Liver (tissue), 9 donors: ENCODE results near the gene FRMD4A. TPM values are rescaled to one million over a fixed set of nuclear protein-coding genes. Genes with fewer than 3 reads are reported as not detected.

Source experiments
- DNase-seq: peaks from one replicate; pipeline ENCODE4 v3.0.0-alpha.2; 2017; ENCODE audit warnings: low spot score
- H3K27ac ChIP-seq, 2 donors: one replicate each; pipeline ENCODE4 v1.7.0; 2013; ENCODE audit warnings: inconsistent platforms in 2 of 2, low read length in 2 of 2, control low read depth in 1 of 2, low read depth in 1 of 2, mild to moderate bottlenecking in 1 of 2
- H3K27me3 ChIP-seq, 4 donors: one replicate each; pipeline versions ENCODE4 v1.6.1 to v1.7.0; 2013; ENCODE audit warnings: low read length in 3 of 4, inconsistent platforms in 1 of 4, mild to moderate bottlenecking in 1 of 4, moderate library complexity in 1 of 4; ENCODE audit not compliant: control insufficient read depth in 4 of 4, insufficient read depth in 4 of 4
- H3K36me3 ChIP-seq, 4 donors: one replicate each; pipeline versions ENCODE4 v1.6.1 to v1.7.0; 2013; ENCODE audit warnings: low read length in 3 of 4, mild to moderate bottlenecking in 3 of 4, low read depth in 1 of 4, moderate library complexity in 1 of 4; ENCODE audit not compliant: control insufficient read depth in 4 of 4, insufficient read depth in 3 of 4
- H3K4me1 ChIP-seq, 4 donors: one replicate each; pipeline versions ENCODE4 v1.6.1 to v1.7.0; 2013; ENCODE audit warnings: low read length in 3 of 4, mild to moderate bottlenecking in 3 of 4, moderate library complexity in 1 of 4; ENCODE audit not compliant: control insufficient read depth in 4 of 4, insufficient read depth in 4 of 4
- H3K4me3 ChIP-seq, 3 donors: one replicate each; pipeline versions ENCODE4 v1.6.1 to v1.7.0; 2013; ENCODE audit warnings: low read length in 3 of 3, control low read depth in 1 of 3, low read depth in 1 of 3, mild to moderate bottlenecking in 1 of 3
- H3K9ac ChIP-seq, 2 donors: one replicate each; pipeline ENCODE4 v1.7.0; 2013; ENCODE audit warnings: low read length in 2 of 2, mild to moderate bottlenecking in 2 of 2, moderate library complexity in 2 of 2, control low read depth in 1 of 2, low read depth in 1 of 2
- H3K9me3 ChIP-seq, 4 donors: one replicate each; pipeline versions ENCODE4 v1.6.1 to v1.7.0; 2013; ENCODE audit warnings: low read length in 3 of 4; ENCODE audit not compliant: control insufficient read depth in 4 of 4
- EGR1 ChIP-seq, 2 donors: IDR thresholded peaks; 2 replicates each; pipeline ENCODE4 v1.6.1; 2016 to 2018; ENCODE audit warnings: antibody characterized with exemption in 2 of 2, low read depth in 2 of 2
- FOXA1 ChIP-seq: IDR thresholded peaks from 2 replicates; pipeline ENCODE4 v1.6.1; 2016; ENCODE audit warnings: antibody characterized with exemption
- FOXA2 ChIP-seq: IDR thresholded peaks from 2 replicates; pipeline ENCODE4 v1.6.1; 2016; ENCODE audit warnings: antibody characterized with exemption
- GABPA ChIP-seq, 2 donors: IDR thresholded peaks in 1 of 2; conservative IDR thresholded peaks in 1 of 2; 2 replicates each; pipeline ENCODE4 v1.6.1; 2016; ENCODE audit warnings: antibody characterized with exemption in 2 of 2, mild to moderate bottlenecking in 1 of 2, moderate library complexity in 1 of 2
- HNF4A ChIP-seq, 2 donors: conservative IDR thresholded peaks; 2 replicates each; pipeline ENCODE4 v1.6.1; 2016; ENCODE audit warnings: antibody characterized with exemption in 2 of 2, mild to moderate bottlenecking in 2 of 2
- HNF4G ChIP-seq: IDR thresholded peaks from 2 replicates; pipeline ENCODE4 v1.6.1; 2016; ENCODE audit warnings: antibody characterized with exemption
- JUND ChIP-seq, 2 donors: IDR thresholded peaks; 2 replicates each; pipeline ENCODE4 v1.6.1; 2016; ENCODE audit warnings: antibody characterized with exemption in 2 of 2
- NR2F2 ChIP-seq: IDR thresholded peaks from 2 replicates; pipeline ENCODE4 v1.6.1; 2016; ENCODE audit warnings: antibody characterized with exemption
- RAD21 ChIP-seq, 2 donors: IDR thresholded peaks; 2 replicates each; pipeline ENCODE4 v1.6.1; 2016; ENCODE audit warnings: antibody characterized with exemption in 2 of 2, mild to moderate bottlenecking in 2 of 2
- RXRA ChIP-seq, 2 donors: IDR thresholded peaks; 2 replicates each; pipeline ENCODE4 v1.6.1; 2017 to 2018; ENCODE audit warnings: antibody characterized with exemption in 2 of 2, mild to moderate bottlenecking in 1 of 2
- SP1 ChIP-seq: IDR thresholded peaks from 2 replicates; pipeline ENCODE4 v1.6.1; 2018; ENCODE audit warnings: antibody characterized with exemption, mild to moderate bottlenecking
- YY1 ChIP-seq: IDR thresholded peaks from 2 replicates; pipeline ENCODE4 v1.6.1; 2016; ENCODE audit warnings: antibody characterized with exemption, mild to moderate bottlenecking
- WGBS: extraction: QIAGEN DNeasy Blood & Tissue Kit; methylation state at CpG from one replicate; pipeline ENCODE4 v1.1.7; 2013; 5-methylcytosine and 5-hydroxymethylcytosine counted together
- polyA plus RNA-seq, 2 donors: library from polyadenylated mRNA; stranded (reverse) in 1 of 2; unstranded in 1 of 2; fragments of 200-250 nt in 1 of 2; fragments of >200 nt in 1 of 2; fragmentation: Nextera tagmentation in 1 of 2; extraction: Ambion mirVana in 1 of 2; gene quantifications; one replicate each; pipeline versions ENCODE4 v1.2.1 to v1.2.3, GENCODE V29; 2013 to 2015
- total RNA-seq, 2 donors: library from RNA; depleted of rRNA; stranded (reverse); fragments of >200 nt; gene quantifications; one replicate each; pipeline ENCODE4 v1.2.3, GENCODE V29; 2014
- TF ChIP-seq, protein P1 (sequence below): IDR thresholded peaks from 2 replicates; pipeline ENCODE4 v1.6.1; 2016; ENCODE audit warnings: antibody characterized with exemption
- TF ChIP-seq, protein P2 (sequence below): IDR thresholded peaks from 2 replicates; pipeline ENCODE4 v1.6.1; 2016; ENCODE audit warnings: antibody characterized with exemption
- TF ChIP-seq, protein P3 (sequence below): fragments of 150-350 bp; IDR thresholded peaks from 2 replicates; pipeline ENCODE4 v1.5.1; 2017; ENCODE audit warnings: improper control_type of control experiment, low read depth, low read length; ENCODE audit not compliant: missing input control
- TF ChIP-seq, protein P4 (sequence below): IDR thresholded peaks from 2 replicates; pipeline ENCODE4 v1.6.1; 2016; ENCODE audit warnings: antibody characterized with exemption
- donor health status: healthy.
- donor health status: healthy.
- donor health status: healthy.
- donor health status: healthy.
- donor health status: healthy.

FRMD4A gene
- total and polyA plus RNA-seq, 4 donors = 8.2 to 34.3 (median 13.1) TPM

DNA sequence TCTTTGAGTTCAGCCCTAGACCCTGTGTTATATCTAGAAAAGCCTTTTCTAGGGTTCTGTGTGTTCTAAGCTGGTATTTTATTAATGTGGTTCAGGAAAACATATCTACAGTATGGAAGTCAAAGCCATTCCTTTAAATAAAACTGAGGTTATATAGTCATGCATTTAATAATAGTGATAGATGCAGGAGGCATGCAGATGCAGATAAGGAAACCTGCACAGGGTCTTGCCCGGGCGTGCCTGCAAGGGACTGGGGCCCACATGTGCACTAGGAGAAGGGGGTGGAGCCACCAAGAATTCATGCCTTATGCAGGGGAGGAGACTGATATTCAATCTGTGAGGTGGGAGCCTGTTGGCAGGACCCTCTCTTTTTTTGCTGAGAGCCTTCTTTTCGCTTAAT, 572.4 kb downstream of the FRMD4A start:
- no peaks in the 10 kb centered on the region for H3K27me3 ChIP-seq
- no peak overlapping the region for H3K4me3 ChIP-seq
- TF ChIP-seq SP1 = no peak
- no peak for TF ChIP-seq JUND (IDR thresholded peaks at IDR 0.05)
- TF ChIP-seq RXRA (IDR thresholded peaks at IDR 0.05) = no peak
- no peak for TF ChIP-seq YY1
- TF ChIP-seq, protein P1, sequence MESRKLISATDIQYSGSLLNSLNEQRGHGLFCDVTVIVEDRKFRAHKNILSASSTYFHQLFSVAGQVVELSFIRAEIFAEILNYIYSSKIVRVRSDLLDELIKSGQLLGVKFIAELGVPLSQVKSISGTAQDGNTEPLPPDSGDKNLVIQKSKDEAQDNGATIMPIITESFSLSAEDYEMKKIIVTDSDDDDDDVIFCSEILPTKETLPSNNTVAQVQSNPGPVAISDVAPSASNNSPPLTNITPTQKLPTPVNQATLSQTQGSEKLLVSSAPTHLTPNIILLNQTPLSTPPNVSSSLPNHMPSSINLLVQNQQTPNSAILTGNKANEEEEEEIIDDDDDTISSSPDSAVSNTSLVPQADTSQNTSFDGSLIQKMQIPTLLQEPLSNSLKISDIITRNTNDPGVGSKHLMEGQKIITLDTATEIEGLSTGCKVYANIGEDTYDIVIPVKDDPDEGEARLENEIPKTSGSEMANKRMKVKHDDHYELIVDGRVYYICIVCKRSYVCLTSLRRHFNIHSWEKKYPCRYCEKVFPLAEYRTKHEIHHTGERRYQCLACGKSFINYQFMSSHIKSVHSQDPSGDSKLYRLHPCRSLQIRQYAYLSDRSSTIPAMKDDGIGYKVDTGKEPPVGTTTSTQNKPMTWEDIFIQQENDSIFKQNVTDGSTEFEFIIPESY = no peak
- TF ChIP-seq, protein P2, sequence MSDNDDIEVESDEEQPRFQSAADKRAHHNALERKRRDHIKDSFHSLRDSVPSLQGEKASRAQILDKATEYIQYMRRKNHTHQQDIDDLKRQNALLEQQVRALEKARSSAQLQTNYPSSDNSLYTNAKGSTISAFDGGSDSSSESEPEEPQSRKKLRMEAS = no peak
- TF ChIP-seq RAD21 (IDR thresholded peaks at IDR 0.05) = no peak
- TF ChIP-seq EGR1 (IDR thresholded peaks at IDR 0.05; ENCODE audit: low read depth in 2 of 2) = no peak
- no peak for TF ChIP-seq FOXA2
- no peak for TF ChIP-seq HNF4G
- no peak for TF ChIP-seq GABPA (IDR thresholded peaks at IDR 0.05 in 1 of 2, conservative IDR thresholded peaks at IDR 0.05 in 1 of 2)
- TF ChIP-seq FOXA1 = no peak
- peaks cover 0 to 2% (median under 1%) of the 10 kb centered on the region in 4 donors for H3K4me1 ChIP-seq
- no peak overlapping the region for H3K27ac ChIP-seq
- no peak overlapping the region for H3K9ac ChIP-seq
- WGBS = 88% methylated on average over 3 of the region's 3 CpGs
- DNase-seq = no peak
- H3K36me3 ChIP-seq = no peaks in the 10 kb centered on the region
- H3K9me3 ChIP-seq = no peaks in the 10 kb centered on the region

DNA sequence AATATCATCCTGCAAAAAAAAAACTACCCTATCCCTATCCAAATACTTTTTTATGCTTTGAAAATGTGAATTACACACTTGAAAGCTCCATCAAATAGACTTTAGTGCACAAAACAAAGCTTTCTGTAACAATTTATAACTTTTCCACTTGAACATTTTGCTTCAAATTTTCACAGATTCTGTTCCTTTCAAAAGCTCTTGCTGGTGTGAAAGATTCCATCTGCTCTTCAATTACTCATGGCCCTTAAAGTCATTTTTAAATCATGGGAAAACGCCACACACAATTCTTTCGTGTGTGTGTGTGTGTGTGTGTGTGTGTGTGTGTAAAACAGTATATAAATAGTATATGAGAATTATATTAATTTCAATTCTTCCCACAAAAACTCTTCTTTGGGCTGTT, 576.4 kb downstream of the FRMD4A start:
- 93% methylated on average over 2 of the region's 2 CpGs for WGBS
- no peak for DNase-seq
- H3K27ac ChIP-seq = no peak overlapping the region

More for the DNA sequence above, 576.4 kb downstream of the FRMD4A start:
- Histone ChIP-seq H3K4me3 (no peak overlapping the region), H3K4me1 (peaks cover 0 to 16% (median 9%) of the 10 kb centered on the region in 4 donors), H3K9me3 (no peaks in the 10 kb centered on the region), H3K27me3 (no peaks in the 10 kb centered on the region), H3K36me3 (peaks cover 0 to 2% (median 0%) of the 10 kb centered on the region in 4 donors), H3K9ac (no peak overlapping the region)
- TF ChIP-seq RAD21 (IDR thresholded peaks at IDR 0.05) = no peak
- TF ChIP-seq, protein P2 = no peak
- no peak for TF ChIP-seq RXRA (IDR thresholded peaks at IDR 0.05)
- no peak for TF ChIP-seq NR2F2
- no peak for TF ChIP-seq JUND (IDR thresholded peaks at IDR 0.05)
- TF ChIP-seq HNF4G = no peak
- TF ChIP-seq EGR1 (IDR thresholded peaks at IDR 0.05; ENCODE audit: low read depth in 2 of 2) = no peak
- TF ChIP-seq, protein P3, sequence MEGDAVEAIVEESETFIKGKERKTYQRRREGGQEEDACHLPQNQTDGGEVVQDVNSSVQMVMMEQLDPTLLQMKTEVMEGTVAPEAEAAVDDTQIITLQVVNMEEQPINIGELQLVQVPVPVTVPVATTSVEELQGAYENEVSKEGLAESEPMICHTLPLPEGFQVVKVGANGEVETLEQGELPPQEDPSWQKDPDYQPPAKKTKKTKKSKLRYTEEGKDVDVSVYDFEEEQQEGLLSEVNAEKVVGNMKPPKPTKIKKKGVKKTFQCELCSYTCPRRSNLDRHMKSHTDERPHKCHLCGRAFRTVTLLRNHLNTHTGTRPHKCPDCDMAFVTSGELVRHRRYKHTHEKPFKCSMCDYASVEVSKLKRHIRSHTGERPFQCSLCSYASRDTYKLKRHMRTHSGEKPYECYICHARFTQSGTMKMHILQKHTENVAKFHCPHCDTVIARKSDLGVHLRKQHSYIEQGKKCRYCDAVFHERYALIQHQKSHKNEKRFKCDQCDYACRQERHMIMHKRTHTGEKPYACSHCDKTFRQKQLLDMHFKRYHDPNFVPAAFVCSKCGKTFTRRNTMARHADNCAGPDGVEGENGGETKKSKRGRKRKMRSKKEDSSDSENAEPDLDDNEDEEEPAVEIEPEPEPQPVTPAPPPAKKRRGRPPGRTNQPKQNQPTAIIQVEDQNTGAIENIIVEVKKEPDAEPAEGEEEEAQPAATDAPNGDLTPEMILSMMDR = no peak
- TF ChIP-seq, protein P4, sequence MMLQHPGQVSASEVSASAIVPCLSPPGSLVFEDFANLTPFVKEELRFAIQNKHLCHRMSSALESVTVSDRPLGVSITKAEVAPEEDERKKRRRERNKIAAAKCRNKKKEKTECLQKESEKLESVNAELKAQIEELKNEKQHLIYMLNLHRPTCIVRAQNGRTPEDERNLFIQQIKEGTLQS = no peak
- no peak for TF ChIP-seq GABPA (IDR thresholded peaks at IDR 0.05 in 1 of 2, conservative IDR thresholded peaks at IDR 0.05 in 1 of 2)
- TF ChIP-seq HNF4A (conservative IDR thresholded peaks at IDR 0.05) = no peak
